HEK293 (cell line): ENCODE data around the gene CLDN3.

Experiments
- AEBP2 ChIP-seq: fragments of 450-650 bp; formaldehyde crosslinking; IDR thresholded peaks from 2 replicates; pipeline ENCODE4 v1.5.1; 2016; ENCODE audit warnings: missing biosample characterization, missing genetic modification characterization, borderline replicate concordance
- BCL6B ChIP-seq: fragments of 450-650 bp; formaldehyde crosslinking; IDR thresholded peaks from 2 replicates; pipeline ENCODE4 v1.5.1; 2017; ENCODE audit warnings: missing biosample characterization, missing genetic modification characterization
- CTCF ChIP-seq: fragments of 450-650 bp; formaldehyde crosslinking; IDR thresholded peaks from 2 replicates; pipeline ENCODE4 v1.5.1; 2016; ENCODE audit warnings: missing biosample characterization, missing genetic modification characterization
- MZF1 ChIP-seq: fragments of 450-650 bp; formaldehyde crosslinking; IDR thresholded peaks from 2 replicates; pipeline ENCODE4 v1.5.1; 2017; ENCODE audit warnings: missing biosample characterization, missing genetic modification characterization, borderline replicate concordance
- PRDM4 ChIP-seq: fragments of 450-650 bp; formaldehyde crosslinking; IDR thresholded peaks from 2 replicates; pipeline ENCODE4 v1.5.1; 2017; ENCODE audit warnings: missing biosample characterization, missing genetic modification characterization
- TSHZ1 ChIP-seq: fragments of 450-650 bp; formaldehyde crosslinking; IDR thresholded peaks from 2 replicates; pipeline ENCODE4 v1.5.1; 2016; ENCODE audit warnings: missing biosample characterization, missing genetic modification characterization, borderline replicate concordance
- ZBTB1 ChIP-seq: fragments of 450-650 bp; formaldehyde crosslinking; IDR thresholded peaks from 2 replicates; pipeline ENCODE4 v1.5.1; 2016; ENCODE audit warnings: missing biosample characterization, missing genetic modification characterization
- ZBTB11 ChIP-seq: fragments of 450-650 bp; formaldehyde crosslinking; conservative IDR thresholded peaks from 2 replicates; pipeline ENCODE4 v1.5.1; 2016; ENCODE audit warnings: low read depth, missing biosample characterization, missing genetic modification characterization
- ZBTB26 ChIP-seq: fragments of 450-650 bp; formaldehyde crosslinking; optimal IDR thresholded peaks from 2 replicates; pipeline ENCODE3; 2016; ENCODE audit warnings: missing biosample characterization, mild to moderate bottlenecking, missing genetic modification characterization
- ZFP41 ChIP-seq: fragments of 450-650 bp; formaldehyde crosslinking; IDR thresholded peaks from 2 replicates; pipeline ENCODE4 v1.5.1; 2016; ENCODE audit warnings: missing biosample characterization, missing genetic modification characterization, borderline replicate concordance
- ZNF121 ChIP-seq: fragments of 450-650 bp; formaldehyde crosslinking; IDR thresholded peaks from 2 replicates; pipeline ENCODE4 v1.5.1; 2016; ENCODE audit warnings: missing biosample characterization, missing genetic modification characterization
- ZNF26 ChIP-seq: fragments of 450-650 bp; formaldehyde crosslinking; IDR thresholded peaks from 2 replicates; pipeline ENCODE4 v1.5.1; 2016; ENCODE audit warnings: missing biosample characterization, missing genetic modification characterization
- ZNF280D ChIP-seq: fragments of 450-650 bp; formaldehyde crosslinking; IDR thresholded peaks from 2 replicates; pipeline ENCODE4 v1.5.1; 2016; ENCODE audit warnings: missing biosample characterization, missing genetic modification characterization
- ZNF544 ChIP-seq: fragments of 450-650 bp; formaldehyde crosslinking; IDR thresholded peaks from 2 replicates; pipeline ENCODE4 v1.5.0; 2017; ENCODE audit warnings: missing biosample characterization, missing genetic modification characterization
- ZNF555 ChIP-seq: fragments of 450-650 bp; formaldehyde crosslinking; conservative IDR thresholded peaks from 2 replicates; pipeline ENCODE4 v1.5.1; 2017; ENCODE audit warnings: missing biosample characterization, mild to moderate bottlenecking, missing genetic modification characterization, inconsistent platforms
- ZNF558 ChIP-seq: fragments of 450-650 bp; formaldehyde crosslinking; IDR thresholded peaks from 2 replicates; pipeline ENCODE4 v1.5.1; 2016; ENCODE audit warnings: missing biosample characterization, missing genetic modification characterization

Gene CLDN3

GRCh38 chr7:73742753-73743641, 27.1 kb downstream of the CLDN3 start (continued):
- TF ChIP-seq ZNF280D (tag by site-specific recombination) (no peak), MZF1 (tag by site-specific recombination) (no peak), BCL6B (tag by site-specific recombination) (no peak), ZNF544 (no peak), TSHZ1 (no peak), ZNF26 (tag by site-specific recombination) (no peak), ZBTB1 (tag by site-specific recombination) (no peak), CTCF (tag by site-specific recombination) (no peak), PRDM4 (tag by site-specific recombination) (no peak), ZBTB26 (no peak), AEBP2 (tag by site-specific recombination) (no peak), ZNF555 (tag by site-specific recombination) (no peak), ZNF558 (tag by site-specific recombination) (no peak), ZFP41 (tag by site-specific recombination) (no peak), ZNF121 (tag by site-specific recombination) (no peak), ZBTB11 (tag by site-specific recombination) (no peak)
